ENCODE data around the gene ZER1.
"Not testable (repeated sequence)": the region's sequence is repeated elsewhere in the genome, so short reads cannot be mapped to it uniquely, and the experiment has no call there.

The ZER1 gene

DNA sequence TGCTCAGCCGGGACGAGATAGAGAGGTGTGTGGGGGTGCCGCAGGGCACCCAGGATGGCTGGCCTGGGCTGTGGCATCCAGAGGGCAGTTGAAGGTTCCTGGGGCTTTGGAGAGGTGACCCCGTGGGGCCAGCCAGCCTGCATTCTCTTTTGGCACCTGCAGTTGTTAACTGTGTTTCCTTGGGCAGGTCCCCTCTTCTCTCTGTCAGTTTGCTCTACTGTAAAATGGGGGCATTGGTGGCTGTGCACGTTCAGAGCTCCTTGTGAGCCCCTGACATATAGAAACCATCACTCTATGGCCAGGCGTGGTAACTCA, 56.3 kb downstream of the ZER1 start:
- DNase-seq (ENCODE audit: low spot score): no peak

DNA sequence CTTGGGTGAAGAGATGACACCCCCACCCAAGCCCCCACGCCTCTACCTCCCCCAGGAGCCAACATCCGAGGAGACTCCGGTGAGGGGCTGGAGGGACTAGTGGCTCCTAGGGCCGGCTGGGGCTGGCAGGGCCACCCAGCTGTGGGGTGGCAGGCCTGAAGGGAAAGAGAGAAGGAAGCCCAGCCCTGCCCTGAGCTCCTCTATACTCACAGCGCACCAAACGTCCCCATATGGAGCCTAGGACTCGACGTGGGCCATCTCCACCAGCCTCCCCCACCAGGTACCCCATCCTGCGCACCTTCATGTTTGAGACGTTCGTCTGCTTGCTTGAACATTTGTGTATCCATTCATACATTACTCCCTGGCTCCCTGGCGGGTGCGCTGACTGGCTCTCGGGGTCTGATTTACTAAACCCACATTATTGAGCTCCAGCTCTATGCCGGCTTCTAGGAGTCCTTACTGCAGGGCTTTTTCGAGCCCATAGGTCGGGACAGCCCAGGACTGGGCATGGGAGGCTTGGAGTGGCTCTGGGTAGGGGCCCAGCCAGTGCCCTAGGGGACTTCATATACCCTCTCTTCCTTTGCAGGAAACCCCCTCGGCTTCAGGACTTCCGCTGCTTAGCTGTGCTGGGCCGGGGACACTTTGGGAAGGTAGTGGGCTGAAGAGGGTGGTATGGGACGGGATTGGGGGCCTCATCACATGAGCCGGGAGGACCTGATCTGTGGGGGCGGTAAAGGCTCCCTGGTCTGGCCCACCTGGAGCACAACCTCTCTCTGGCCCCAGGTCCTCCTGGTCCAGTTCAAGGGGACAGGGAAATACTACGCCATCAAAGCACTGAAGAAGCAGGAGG, 56.9 kb downstream of the ZER1 start:
- DNase-seq (ENCODE audit: low spot score): no peak

DNA sequence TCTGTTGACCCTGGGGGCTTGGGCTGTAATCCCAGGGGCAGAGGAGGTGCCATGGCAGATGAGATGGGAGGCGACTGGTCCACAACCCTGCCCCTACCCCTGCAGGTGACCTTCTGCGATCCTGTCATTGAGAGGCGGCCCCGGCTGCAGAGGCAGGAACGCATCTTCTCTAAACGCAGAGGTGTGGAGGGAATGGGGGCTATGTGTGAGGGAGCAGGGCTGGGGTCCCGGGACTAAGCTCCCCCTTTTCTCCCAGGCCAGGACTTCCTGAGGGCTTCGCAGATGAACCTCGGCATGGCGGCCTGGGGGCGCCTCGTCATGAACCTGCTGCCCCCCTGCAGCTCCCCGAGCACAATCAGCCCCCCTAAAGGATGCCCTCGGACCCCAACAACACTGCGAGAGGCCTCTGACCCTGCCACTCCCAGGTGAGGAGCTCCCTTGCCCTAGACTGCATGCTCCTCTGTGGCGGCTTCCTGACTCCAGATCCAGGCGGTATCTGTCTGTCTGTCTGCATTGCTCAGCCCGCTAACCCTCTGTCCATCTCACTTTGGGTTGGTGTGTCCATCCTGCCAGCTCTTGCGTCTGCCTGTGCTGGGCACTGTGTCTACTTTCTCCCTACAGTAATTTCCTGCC, 57.7 kb downstream of the ZER1 start:
- no peak for DNase-seq (ENCODE audit: low spot score)

DNA sequence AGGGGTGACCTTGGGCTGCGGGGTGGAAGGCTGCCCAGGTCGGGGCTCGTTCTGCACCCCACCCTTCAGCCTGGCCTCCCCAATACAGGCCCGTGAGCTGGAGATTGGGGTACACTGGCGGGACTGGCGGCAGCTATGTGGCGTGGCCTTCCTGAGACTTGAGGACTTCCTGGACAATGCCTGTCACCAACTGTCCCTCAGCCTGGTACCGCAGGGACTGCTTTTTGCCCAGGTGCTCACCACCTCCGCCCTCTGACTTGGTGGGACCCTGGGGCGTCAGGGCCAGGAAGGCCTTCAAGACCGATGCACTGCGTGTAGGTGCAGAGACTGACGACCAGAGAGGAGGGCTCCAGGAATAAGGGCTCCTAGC, 58.3 kb downstream of the ZER1 start:
- DNase-seq (ENCODE audit: low spot score): no peak

DNA sequence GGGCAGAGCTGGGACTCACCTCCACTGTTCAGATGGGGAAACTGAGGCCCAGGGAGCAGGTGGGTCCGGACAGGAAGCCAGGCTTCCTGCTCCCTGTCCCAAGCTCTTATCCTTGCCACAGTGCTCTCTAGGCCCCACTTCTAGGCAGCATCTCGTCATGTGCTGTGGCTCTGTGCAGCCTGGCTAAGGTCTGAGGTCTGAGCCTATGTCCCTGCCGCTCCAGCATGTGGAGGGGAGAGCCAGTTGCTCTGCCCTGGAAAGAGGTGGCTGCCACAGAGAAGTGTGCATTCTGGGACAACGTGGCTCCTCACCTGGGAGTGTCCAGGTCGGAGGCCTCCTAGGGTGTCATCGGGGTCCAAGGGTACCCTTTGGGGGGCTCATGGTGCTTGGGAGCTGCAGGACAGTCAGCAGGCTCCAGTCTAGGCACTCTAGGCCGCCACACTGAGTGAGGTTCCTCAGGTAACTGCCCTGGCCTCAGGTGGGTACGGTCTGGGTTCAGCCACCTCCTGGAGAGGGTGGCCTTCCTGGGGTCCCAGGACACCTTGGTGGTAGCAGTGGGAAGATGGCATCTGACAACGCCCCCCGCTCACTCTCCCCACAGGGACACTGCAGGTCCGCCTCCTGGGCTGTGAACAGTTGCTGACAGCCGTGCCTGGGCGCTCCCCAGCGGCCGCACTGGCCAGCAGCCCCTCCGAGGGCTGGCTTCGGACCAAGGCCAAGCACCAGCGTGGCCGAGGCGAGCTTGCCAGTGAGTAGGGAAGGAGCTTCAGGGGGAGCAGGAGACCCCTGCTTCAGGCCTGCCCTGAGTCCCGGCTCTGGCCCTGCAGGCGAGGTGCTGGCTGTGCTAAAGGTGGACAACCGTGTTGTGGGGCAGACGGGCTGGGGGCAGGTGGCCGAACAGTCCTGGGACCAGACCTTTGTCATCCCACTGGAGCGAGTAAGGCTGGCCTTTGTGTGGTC, 59.0 kb downstream of the ZER1 start:
- no peak for DNase-seq (ENCODE audit: low spot score)

DNA sequence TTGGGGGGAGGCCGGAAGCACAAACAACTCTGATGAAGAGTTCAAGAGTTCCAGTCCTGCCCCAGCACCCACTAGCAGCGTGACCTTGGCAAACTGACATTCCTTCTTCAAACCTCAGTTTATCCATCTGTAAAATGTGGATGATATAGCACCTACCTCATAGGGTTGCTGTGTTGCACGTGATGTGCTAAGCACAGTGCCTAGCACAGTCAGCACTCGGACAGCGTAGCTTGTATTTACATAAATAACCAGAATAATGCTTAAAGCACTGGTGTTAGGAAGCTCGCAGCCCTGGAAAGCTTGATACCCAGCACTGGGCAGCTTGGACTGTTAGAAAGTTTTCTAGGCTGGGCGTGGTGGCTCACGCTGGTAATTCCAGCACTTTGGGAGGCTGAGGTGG, 64.3 kb downstream of the ZER1 start:
- DNase-seq (ENCODE audit: low spot score): no peak

DNA sequence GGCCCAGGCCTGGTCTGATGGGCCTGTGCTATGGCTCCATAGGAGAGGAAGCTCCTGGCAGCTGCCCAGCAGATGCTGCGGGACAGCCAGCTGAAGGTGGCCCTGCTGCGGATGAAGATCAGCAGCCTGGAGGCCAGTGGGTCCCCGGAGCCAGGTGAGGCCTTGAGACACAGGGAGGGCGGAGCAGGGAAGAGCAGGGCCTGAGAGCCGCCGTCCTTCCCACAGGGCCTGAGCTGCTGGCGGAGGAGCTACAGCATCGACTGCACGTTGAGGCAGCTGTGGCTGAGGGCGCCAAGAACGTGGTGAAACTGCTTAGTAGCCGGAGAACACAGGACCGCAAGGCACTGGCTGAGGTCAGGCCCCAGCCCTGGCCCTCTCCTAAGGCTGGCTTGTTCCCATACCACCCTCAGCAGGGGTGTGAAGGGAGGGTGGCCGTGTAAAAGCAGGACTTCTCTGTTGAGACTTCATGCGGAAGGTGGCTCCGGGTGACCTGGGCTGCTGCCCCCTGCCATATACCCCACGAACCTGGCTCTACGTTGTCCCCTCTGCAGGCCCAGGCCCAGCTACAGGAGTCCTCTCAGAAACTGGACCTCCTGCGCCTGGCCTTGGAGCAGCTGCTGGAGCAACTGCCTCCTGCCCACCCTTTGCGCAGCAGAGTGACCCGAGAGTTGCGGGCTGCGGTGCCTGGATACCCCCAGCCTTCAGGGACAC, 64.9 kb downstream of the ZER1 start:
- no peak for DNase-seq (ENCODE audit: low spot score)

DNA sequence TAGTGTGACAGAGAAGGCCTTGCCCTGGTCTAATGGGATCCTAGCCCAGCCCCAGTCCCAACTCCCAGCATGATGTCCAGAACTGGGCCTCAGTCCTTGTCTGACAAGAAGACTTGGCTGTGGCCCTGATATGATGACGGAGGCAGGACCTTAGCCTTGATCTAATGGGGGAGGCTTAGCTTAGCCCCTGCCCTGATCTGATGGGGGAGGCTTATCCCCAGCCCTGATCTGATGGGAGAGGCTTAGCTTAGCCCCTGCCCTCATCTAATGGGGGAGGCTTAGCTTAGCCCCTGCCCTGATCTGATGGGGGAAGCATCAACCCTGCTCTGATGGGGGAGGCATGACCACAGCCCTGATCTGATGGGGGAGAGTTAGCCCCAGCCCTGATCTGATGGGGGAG, 65.7 kb downstream of the ZER1 start:
- no peak for DNase-seq (ENCODE audit: low spot score)

DNA sequence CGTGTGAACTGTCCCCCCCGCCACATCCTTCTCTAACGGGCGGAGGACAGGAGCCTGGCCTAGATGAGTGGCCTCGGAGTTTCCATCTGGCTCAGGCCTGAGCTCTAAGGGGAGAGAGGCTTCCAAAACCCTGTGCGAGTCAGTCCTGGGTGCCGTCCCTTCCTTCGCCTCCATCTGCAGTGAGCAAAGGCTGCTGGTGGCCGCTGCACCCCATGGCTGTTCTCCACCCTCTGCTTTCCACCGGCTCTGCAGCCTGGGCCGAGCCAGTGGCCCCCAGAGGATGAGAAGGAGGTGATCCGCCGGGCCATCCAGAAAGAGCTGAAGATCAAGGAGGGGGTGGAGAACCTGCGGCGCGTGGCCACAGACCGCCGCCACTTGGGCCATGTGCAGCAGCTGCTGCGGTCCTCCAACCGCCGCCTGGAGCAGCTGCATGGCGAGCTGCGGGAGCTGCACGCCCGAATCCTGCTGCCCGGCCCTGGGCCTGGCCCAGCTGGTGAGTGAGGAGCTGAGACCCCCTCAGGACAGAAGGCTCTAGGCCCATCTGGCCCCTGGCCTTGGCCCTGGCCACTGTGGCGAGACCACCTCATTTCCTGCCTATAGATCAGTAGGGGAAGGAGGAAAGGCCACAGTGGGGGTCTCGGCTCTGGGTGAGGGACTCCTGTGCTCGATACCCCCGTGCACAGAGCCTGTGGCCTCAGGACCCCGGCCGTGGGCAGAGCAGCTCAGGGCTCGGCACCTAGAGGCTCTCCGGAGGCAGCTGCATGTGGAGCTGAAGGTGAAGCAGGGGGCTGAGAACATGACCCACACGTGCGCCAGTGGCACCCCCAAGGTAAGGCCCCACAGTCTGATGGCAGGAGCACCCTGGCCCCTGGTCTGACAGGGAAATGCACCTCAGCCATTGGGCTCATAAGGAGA, 66.4 kb downstream of the ZER1 start:
- no peak for DNase-seq (ENCODE audit: low spot score)

DNA sequence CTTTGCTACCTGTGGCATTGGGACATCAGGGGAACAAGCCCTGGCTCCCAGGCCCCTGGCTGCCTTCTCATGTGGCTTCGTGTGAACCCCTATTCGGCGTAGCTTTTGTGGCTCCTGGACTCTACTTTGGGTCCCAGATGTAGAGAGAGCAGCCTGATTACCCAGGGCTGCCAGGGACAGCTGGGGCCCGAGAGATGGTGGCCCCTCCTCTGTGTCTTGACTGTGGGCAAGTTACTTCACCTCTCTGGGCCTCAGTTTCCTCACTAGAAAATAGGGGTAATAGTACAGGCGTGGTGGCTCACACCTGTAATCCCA, 67.4 kb downstream of the ZER1 start:
- DNase-seq (ENCODE audit: low spot score): no peak

DNA sequence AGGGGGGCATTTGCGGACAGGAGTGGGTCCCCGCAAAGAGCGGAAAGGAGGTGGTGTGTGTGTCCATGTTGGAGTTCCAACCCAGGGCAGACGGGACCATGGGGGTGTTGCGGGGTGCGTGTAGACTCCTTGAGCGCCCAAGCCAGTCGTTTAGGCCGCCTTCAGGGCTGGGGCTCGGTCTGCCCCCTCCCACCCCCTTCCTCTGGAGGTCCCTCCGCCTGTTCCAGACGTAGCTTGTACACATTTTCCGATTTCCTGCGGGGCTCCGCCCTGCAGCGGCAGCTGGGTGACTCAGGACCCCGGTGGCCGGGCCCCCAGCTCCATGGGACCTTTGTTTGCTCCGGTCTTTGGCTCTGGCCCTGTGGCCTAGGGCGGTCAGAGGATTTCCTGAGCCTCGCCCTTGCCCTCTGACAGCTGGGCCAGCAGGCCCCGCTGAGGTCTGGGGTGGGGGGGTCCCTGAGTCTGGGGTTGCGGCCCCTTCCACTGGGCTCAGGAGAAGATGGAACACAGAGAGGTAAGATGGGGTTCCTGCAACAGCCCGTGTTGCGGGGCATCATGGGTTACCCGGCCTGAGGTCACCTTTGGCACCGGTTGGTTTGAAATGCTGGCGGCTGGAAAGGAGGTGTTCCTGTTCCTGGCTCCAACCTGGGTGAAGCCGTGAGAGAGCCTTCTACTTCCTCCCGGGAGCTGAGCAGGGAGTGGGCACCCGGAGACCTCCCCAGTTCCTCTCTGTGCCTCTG, 67.9 kb downstream of the ZER1 start:
- DNase-seq (ENCODE audit: low spot score): no peak

DNA sequence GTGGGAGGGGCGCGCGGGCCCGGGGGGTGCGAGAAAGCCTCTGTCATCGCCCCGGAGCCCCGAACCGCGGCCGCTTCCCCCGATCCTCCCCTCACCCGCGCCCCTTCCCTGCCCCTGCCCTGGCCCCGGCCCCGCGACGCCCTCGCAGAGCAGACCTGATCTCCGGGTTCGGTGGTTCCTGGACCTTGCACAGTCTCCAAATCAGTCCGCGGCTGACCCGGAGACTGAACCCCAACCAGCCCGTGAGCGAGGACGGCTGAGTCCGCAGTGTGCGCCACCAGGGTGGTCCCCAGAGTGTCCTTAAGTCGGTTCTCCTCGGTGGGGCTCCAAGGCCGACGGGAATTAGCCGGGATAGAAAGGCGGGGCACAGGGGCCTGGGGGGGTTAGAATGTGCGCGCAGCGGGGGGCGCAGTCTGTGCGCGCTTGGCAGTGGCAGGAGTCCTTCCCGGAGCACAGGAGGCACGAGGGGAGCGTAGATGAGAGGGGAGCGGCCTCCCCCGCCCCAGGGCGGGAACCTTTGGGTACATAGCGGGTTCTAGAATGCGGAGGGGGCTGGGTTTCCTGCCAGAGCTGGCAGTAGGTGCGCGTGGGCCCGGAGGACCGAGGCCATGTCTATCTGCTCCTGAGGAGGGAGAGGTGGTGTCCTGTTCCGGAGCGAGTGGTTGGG, 68.6 kb downstream of the ZER1 start:
- DNase-seq (ENCODE audit: low spot score): no peak

DNA sequence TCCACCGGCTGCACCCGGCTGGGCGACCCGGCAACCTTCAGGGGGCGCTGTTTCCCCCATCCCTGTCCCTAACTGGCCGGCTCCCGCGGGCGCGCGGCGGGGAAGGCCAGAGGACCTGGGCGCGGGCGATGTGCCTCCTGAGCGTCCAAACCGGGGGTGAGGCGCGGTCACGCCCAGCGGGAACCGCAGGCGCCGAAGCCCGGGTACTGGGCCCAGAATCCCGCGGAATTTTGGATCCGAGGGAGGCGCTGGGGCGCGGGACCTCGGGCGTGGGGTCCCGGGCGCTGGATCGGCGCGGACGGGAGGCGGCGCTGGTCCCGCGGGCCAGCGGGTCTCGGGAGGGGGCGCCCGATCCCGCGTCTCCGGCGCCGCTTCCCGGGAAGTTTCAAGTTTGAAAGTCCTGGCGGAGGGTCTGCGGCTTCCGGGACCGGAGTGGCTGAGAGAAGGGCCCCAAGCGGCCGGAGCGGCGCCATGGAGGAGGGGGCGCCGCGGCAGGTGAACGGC, 69.2 kb downstream of the ZER1 start, which contains the start of gene PKN3:
Gene PKN3 (plus strand): TSS at position 59 of the 504 bp plus-strand sequence. CDS start 413 bp downstream, at position 472.
- DNase-seq (ENCODE audit: low spot score): peak; percentile 80

DNA sequence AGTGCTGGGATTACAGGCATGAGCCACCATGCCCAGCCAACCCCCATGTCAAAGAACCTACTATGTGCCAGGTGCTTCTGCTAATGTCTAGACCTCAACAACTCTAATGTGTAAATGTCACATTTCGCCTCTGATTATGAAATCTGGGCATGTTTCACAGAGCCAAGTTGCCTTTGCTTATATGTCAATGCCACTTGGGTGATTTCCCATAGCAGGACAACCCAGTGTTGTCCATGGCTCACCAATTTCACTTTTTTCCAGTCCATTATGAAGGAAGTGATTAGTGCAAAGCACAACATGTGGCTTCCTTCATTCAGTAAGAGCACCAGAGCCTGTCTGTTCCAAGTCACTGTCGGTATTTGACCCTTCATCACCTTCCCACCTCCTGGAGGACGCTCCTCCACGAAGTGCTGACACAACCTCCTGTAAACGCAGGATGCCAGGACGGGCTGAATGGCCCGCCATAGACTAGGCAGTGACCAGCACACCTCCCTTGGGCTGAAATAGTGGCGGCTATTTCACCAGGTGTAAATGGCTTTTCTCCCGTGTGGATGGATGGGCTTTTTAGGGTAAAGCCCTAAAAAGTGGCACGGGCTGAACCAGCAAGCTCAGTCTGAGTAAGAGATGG, 70.4 kb downstream of the ZER1 start:
- DNase-seq (ENCODE audit: low spot score): no peak

DNA sequence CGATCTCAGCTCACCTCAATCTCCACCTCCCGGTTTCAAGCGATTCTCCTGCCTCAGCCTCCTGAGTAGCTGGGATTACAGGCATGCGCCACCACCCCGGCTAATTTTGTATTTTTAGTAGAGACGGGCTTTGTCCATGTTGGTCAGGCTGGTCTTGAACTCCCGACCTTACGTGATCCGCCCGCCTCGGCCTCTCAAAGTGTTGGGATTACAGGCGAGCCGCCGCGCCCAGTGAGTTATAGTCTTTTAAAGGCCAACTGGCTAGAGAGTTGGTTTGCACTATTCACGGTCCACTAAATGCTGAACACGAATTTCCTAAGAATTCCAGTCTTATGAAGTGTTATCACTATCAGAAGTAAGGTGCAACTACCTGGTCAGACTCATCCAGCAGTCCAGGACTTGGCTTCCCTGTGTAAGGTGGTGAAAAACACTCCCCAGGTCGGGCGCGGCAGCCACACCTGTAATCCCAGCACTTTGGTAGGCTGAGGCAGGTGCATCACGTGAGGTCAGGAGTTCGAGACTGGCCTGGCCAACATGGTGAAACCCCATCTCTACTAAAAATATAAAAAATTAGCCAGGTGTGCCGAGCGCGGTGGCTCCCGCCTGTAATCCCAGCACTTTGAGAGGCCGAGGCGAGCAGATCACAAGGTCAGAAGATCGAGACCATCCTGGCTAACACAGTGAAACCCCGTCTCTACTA, 72.5 kb downstream of the ZER1 start:
- DNase-seq (ENCODE audit: low spot score): not testable (repeated sequence)

DNA sequence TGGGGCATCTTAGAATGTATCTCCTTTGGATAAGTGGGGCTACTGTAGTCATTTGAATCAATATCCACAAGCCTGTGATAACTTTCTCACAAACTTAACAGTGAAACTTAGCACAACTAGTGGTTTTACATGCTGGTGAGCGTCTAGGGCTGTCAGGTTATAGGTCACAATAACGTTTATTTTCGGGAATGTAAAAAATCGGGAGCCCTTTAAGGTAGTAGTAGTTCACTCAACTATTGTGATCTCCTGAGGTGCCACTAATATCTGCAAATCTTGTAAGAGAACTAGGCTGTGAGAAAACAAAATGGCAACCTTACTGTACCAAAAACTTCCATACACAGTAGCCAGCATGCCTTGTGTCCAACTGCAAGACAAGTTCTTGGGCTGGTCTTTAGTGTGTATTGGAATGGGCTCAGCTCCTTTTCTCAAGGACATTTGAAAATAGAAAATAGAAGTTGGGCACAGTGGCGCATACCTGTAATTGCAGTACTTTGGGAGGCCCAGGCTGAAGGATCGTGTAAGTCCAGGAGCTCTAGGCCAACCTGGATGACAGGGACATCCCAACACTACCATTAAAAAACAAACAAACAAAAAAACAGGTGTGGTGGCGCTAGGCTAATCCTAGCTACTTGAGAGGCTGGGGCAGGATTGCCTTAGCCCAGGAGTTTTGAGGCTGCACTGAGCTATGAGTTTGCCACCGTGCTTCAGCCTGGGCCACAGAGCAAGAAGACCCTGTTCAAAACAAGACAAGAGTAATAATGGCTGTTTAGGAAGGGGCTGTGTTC, 74.6 kb downstream of the ZER1 start:
- no peak for DNase-seq (ENCODE audit: low spot score)

DNA sequence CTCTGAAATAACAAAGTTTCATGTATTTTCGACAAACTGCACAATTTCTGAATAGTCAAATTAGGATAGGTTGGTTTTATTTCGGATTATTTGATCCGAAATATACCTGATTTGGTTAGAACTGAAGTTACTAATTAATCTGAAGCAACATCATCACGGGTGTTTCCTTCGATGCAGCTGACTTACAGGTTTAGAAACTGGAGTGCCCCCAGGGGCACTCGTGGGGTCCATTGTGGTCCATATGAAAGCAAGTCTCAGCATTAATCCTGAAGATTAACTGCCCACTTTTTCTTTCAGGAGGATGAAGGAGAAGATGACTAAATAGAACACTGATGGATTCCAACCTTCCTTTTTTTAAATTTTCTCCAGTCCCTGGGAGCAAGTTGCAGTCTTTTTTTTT, 77.4 kb downstream of the ZER1 start:
- DNase-seq (ENCODE audit: low spot score): no peak

DNA sequence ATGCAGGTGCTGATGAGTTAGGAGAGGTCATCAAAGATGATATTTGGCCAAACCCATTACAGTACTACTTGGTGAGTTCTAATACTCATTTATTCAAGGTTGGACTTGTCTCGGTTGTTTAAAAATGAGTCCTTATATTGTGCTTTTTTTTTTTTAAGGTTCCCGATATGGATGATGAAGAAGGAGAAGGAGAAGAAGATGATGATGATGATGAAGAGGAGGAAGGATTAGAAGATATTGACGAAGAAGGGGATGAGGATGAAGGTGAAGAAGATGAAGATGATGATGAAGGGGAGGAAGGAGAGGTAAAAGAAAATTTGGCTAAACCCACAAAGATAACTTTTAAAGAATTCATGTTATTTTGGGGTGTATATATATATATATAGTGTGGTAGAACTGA, 78.0 kb downstream of the ZER1 start:
- DNase-seq (ENCODE audit: low spot score): not testable (repeated sequence)
